ENCODE data around the gene STEAP3.

DNA sequence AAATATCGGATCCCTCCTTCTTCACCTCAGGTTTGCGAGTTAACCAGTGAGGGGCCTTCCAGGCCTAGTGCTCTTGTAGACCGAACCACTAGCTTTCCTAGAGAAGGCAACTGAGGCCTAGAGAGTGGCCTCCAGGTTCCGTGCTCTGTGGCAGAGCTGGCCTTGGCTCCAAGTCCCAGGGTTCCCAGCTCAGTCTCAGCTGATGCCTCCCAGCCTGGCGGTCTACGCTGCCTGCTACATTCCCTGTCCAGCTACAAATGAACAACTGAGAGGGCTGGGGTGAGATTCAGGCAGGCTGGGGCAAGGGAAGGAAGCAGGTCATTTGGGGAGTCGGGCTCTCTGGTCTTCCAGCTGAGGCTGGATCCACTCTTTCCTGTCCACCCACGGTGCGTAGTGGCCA lies 2.3 kb downstream of the STEAP3 start:
- TF ChIP-seq, protein P1, sequence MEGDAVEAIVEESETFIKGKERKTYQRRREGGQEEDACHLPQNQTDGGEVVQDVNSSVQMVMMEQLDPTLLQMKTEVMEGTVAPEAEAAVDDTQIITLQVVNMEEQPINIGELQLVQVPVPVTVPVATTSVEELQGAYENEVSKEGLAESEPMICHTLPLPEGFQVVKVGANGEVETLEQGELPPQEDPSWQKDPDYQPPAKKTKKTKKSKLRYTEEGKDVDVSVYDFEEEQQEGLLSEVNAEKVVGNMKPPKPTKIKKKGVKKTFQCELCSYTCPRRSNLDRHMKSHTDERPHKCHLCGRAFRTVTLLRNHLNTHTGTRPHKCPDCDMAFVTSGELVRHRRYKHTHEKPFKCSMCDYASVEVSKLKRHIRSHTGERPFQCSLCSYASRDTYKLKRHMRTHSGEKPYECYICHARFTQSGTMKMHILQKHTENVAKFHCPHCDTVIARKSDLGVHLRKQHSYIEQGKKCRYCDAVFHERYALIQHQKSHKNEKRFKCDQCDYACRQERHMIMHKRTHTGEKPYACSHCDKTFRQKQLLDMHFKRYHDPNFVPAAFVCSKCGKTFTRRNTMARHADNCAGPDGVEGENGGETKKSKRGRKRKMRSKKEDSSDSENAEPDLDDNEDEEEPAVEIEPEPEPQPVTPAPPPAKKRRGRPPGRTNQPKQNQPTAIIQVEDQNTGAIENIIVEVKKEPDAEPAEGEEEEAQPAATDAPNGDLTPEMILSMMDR (IDR thresholded peaks at IDR 0.05) = no peak
- no peak for TF ChIP-seq POLR2A (IDR thresholded peaks at IDR 0.05)
- no peak for TF ChIP-seq EP300 (IDR thresholded peaks at IDR 0.05)
